ENCODE results near the gene AP3B1.

The AP3B1 gene

GRCh38 chr5:78264600-78264999 is 29.9 kb downstream of the AP3B1 start:
- no peaks in the 10 kb centered on the region for H3K79me2 ChIP-seq (ENCODE audit: low read length)
- H2AFZ ChIP-seq (ENCODE audit: low read depth, low read length): no peak overlapping the region
- H4K20me1 ChIP-seq (ENCODE audit: insufficient read depth, low read length): peaks cover 9% of the 10 kb centered on the region
- no peaks in the 10 kb centered on the region for H3K9me3 ChIP-seq (ENCODE audit: insufficient read depth, low read length)
- TF ChIP-seq CTCF (IDR thresholded peaks at IDR 0.05; ENCODE audit: low read depth, low read length): no peak
- TF ChIP-seq EZH2phosphoT487 (IDR thresholded peaks at IDR 0.05; ENCODE audit: low read depth): no peak
- no peak overlapping the region for H3K9ac ChIP-seq (ENCODE audit: low read length)
- H3K36me3 ChIP-seq (replicated peaks; ENCODE audit: low read depth, low read length): no peaks in the 10 kb centered on the region
- no peak overlapping the region for H3K27ac ChIP-seq (ENCODE audit: low read length)
- H3K27me3 ChIP-seq (ENCODE audit: low read depth, low read length): no peaks in the 10 kb centered on the region
- peaks cover 25% of the 10 kb centered on the region for H3K4me1 ChIP-seq (ENCODE audit: low read length)
- H3K4me2 ChIP-seq (ENCODE audit: low read length): no peak overlapping the region
- no peak overlapping the region for H3K4me3 ChIP-seq (ENCODE audit: low read length)

DNA sequence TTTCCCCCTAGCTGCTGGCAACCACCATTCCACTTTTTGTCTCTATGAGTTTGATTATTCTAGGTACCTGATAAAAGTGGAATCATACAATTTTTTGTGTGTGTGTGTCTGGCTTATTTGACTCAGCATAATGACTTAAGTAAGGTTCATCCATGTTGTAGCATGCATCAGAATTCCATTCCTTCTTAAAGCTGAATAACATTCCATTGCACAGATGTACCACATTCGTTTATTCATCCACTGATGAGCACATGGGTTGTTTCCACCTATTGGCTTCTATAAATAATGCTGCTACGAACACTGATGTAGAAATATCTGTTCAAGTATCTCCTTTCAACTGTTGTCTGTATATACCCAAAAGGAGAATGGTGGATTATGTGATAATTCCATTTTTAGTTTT is 33.7 kb downstream of the AP3B1 start:
- no peaks in the 10 kb centered on the region for H4K20me1 ChIP-seq (ENCODE audit: insufficient read depth, low read length)
- H2AFZ ChIP-seq (ENCODE audit: low read depth, low read length): no peak overlapping the region
- H3K9ac ChIP-seq (ENCODE audit: low read length): no peak overlapping the region
- no peaks in the 10 kb centered on the region for H3K36me3 ChIP-seq (replicated peaks; ENCODE audit: low read depth, low read length)
- TF ChIP-seq EZH2phosphoT487 (IDR thresholded peaks at IDR 0.05; ENCODE audit: low read depth) (no peak), CTCF (IDR thresholded peaks at IDR 0.05; ENCODE audit: low read depth, low read length) (no peak)
- H3K9me3 ChIP-seq (ENCODE audit: insufficient read depth, low read length): no peaks in the 10 kb centered on the region
- H3K27ac ChIP-seq (ENCODE audit: low read length): no peak overlapping the region
- H3K79me2 ChIP-seq (ENCODE audit: low read length): no peaks in the 10 kb centered on the region
- no peaks in the 10 kb centered on the region for H3K27me3 ChIP-seq (ENCODE audit: low read depth, low read length)
- no peak overlapping the region for H3K4me3 ChIP-seq (ENCODE audit: low read length)
- peaks cover 4% of the 10 kb centered on the region for H3K4me1 ChIP-seq (ENCODE audit: low read length)
- no peak overlapping the region for H3K4me2 ChIP-seq (ENCODE audit: low read length)

GRCh38 chr5:78253201-78253600 is 41.3 kb downstream of the AP3B1 start:
- H3K9me3 ChIP-seq (ENCODE audit: insufficient read depth, low read length): no peaks in the 10 kb centered on the region
- no peak overlapping the region for H3K4me2 ChIP-seq (ENCODE audit: low read length)
- H4K20me1 ChIP-seq (ENCODE audit: insufficient read depth, low read length): no peaks in the 10 kb centered on the region
- H3K79me2 ChIP-seq (ENCODE audit: low read length): no peaks in the 10 kb centered on the region
- H3K4me3 ChIP-seq (ENCODE audit: low read length): no peak overlapping the region
- no peaks in the 10 kb centered on the region for H3K27me3 ChIP-seq (ENCODE audit: low read depth, low read length)
- no peaks in the 10 kb centered on the region for H3K36me3 ChIP-seq (replicated peaks; ENCODE audit: low read depth, low read length)
- H3K27ac ChIP-seq (ENCODE audit: low read length): no peak overlapping the region
- no peak overlapping the region for H3K9ac ChIP-seq (ENCODE audit: low read length)
- no peaks in the 10 kb centered on the region for H3K4me1 ChIP-seq (ENCODE audit: low read length)
- no peak for TF ChIP-seq CTCF (IDR thresholded peaks at IDR 0.05; ENCODE audit: low read depth, low read length)
- TF ChIP-seq EZH2phosphoT487 (IDR thresholded peaks at IDR 0.05; ENCODE audit: low read depth): no peak
- H2AFZ ChIP-seq (ENCODE audit: low read depth, low read length): no peak overlapping the region

DNA sequence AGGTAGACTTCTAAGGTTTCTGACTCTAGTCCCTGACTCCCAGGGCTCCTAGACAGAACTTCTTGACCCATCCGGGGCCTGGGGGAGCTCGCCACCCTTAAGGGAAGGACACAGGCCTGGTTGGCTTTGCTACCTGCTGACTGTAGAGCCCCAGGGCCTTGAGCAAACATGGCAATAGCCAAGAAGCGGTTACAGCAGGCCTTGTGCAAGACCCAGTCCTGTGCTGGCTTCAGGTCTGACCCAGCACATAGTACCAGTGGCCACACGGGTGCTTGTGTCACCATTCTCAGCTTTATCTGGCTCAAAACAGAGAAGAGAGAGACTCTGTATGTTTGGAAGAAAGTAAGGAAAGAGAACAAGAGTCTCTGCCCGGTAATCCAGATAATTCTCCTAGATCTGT is 41.8 kb downstream of the AP3B1 start:
- H3K9me3 ChIP-seq (ENCODE audit: insufficient read depth, low read length): no peaks in the 10 kb centered on the region
- H3K27me3 ChIP-seq (ENCODE audit: low read depth, low read length): no peaks in the 10 kb centered on the region
- H3K27ac ChIP-seq (ENCODE audit: low read length): no peak overlapping the region
- no peak overlapping the region for H2AFZ ChIP-seq (ENCODE audit: low read depth, low read length)
- no peaks in the 10 kb centered on the region for H4K20me1 ChIP-seq (ENCODE audit: insufficient read depth, low read length)
- H3K4me2 ChIP-seq (ENCODE audit: low read length): no peak overlapping the region
- no peak overlapping the region for H3K9ac ChIP-seq (ENCODE audit: low read length)
- no peak overlapping the region for H3K4me3 ChIP-seq (ENCODE audit: low read length)
- H3K36me3 ChIP-seq (replicated peaks; ENCODE audit: low read depth, low read length): no peaks in the 10 kb centered on the region
- no peak for TF ChIP-seq CTCF (IDR thresholded peaks at IDR 0.05; ENCODE audit: low read depth, low read length)
- no peak for TF ChIP-seq EZH2phosphoT487 (IDR thresholded peaks at IDR 0.05; ENCODE audit: low read depth)
- H3K79me2 ChIP-seq (ENCODE audit: low read length): no peaks in the 10 kb centered on the region
- H3K4me1 ChIP-seq (ENCODE audit: low read length): no peaks in the 10 kb centered on the region

All from OCI-LY3 (cell line).